Immature natural killer cell (primary cell): ENCODE measurements around the gene CCDC197. TPM values are rescaled to one million over a fixed set of nuclear protein-coding genes. Genes with fewer than 3 reads are reported as not detected.

Experiments used
- DNase-seq, 3 donors: peaks; one replicate each; pipeline ENCODE4 v3.0.0; 2022; ENCODE audit warnings: mixed read lengths in 1 of 3
- H3K27ac Mint-ChIP-seq, 6 donors: one replicate each; pipeline ENCODE4 v1.8.0; 2020; ENCODE audit warnings: mixed read lengths in 6 of 6, mild to moderate bottlenecking in 5 of 6, inconsistent platforms in 4 of 6, moderate library complexity in 3 of 6
- H3K27me3 Mint-ChIP-seq, 3 donors: one replicate each; pipeline ENCODE4 v1.8.0; 2020 to 2021; ENCODE audit warnings: low read depth in 3 of 3, mild to moderate bottlenecking in 3 of 3, mixed read lengths in 3 of 3, moderate library complexity in 3 of 3, inconsistent platforms in 1 of 3
- H3K36me3 Mint-ChIP-seq, 3 donors: one replicate each; pipeline ENCODE4 v1.8.0; 2020; ENCODE audit warnings: mixed read lengths in 3 of 3, inconsistent platforms in 2 of 3, mild to moderate bottlenecking in 2 of 3
- H3K4me1 Mint-ChIP-seq, 2 donors: one replicate each; pipeline ENCODE4 v1.8.0; 2020; ENCODE audit warnings: inconsistent platforms in 2 of 2, mild to moderate bottlenecking in 2 of 2, mixed read lengths in 2 of 2, moderate library complexity in 1 of 2
- H3K4me3 Mint-ChIP-seq, 5 donors: one replicate each; pipeline ENCODE4 v1.8.0; 2020; ENCODE audit warnings: mild to moderate bottlenecking in 5 of 5, mixed read lengths in 5 of 5, inconsistent platforms in 3 of 5, moderate library complexity in 3 of 5
- H3K9me3 Mint-ChIP-seq, 6 donors: one replicate each; pipeline ENCODE4 v1.8.0; 2020; ENCODE audit warnings: mild to moderate bottlenecking in 6 of 6, mixed read lengths in 6 of 6, inconsistent platforms in 4 of 6, moderate library complexity in 3 of 6
- polyA plus RNA-seq, 3 donors: library from polyadenylated mRNA; unstranded; fragments of 300-500 nt; fragmentation: Illumina TruSeq; gene quantifications; one replicate each; pipeline ENCODE4 v1.2.3, GENCODE V29; 2021

CCDC197 gene
- not detected for polyA plus RNA-seq

DNA sequence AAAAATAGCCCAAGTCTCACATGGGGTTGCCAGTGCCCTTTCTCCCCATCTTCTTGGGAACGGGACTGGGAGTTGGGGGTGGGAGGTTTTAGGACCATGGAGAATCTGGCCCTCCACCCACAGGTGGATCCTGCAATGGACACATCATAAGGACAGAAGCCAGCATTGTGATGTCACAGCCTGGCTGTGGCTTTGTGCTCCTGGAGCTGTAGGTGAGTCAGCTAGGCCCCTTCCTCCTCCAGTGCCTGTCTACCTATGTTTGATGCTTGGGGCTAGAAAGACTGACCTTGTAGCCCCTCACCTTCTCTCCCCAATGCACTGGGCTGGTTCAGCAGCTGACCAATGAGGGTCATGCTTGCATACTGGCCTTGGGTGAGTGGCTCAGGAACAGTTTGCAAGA lies at the start of gene CCDC197:
CCDC197 (plus strand) TSS at position 220 of the 400 bp plus-strand sequence. CDS start 831 bp downstream, outside the sequence.
- H3K4me1 Mint-ChIP-seq: no peaks in the 10 kb centered on the region
- no peaks in the 10 kb centered on the region for H3K36me3 Mint-ChIP-seq
- H3K27me3 Mint-ChIP-seq: peaks cover 6 to 10% (median 6%) of the 10 kb centered on the region in 3 donors
- no peaks in the 10 kb centered on the region for H3K9me3 Mint-ChIP-seq
- H3K4me3 Mint-ChIP-seq: no peak within 1 kb of the TSS
- no peak within 1 kb of the TSS for H3K27ac Mint-ChIP-seq
- DNase-seq: no peak

DNA sequence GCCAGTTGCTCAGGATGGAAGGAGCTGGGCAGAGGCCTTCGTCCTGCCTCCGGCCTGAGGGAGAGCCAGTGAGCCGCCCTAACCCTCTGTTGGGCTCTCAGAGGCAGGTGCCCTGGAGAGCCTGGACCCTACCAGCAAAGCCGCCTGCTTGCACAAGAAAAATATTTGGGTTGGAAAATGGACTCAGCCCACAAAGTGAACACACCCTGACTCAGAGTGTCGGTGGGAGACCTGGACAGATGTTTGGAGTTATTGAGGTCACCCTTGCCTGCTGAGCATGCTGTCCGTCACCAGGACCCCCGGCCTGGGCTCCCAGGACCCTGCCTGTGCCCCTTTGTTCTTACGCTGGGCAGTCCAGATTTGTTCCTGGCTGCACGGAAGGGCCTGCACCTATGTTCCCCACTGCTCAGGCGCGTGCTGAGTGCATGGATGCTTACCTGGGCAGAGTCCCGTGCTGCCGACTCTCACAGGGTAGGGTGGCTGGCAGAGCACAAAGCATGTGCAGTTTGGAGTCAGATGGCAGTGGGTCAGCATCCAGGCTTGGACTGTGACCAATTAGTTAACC lies 47.5 kb upstream of the CCDC197 start:
- Mint-ChIP-seq H3K36me3 (peaks cover 7 to 20% (median 11%) of the 10 kb centered on the region in 3 donors), H3K4me3 (no peak overlapping the region), H3K4me1 (peaks cover 10 to 11% of the 10 kb centered on the region in 2 donors), H3K9me3 (no peaks in the 10 kb centered on the region), H3K27ac (peak overlapping the region in 1 of 6 donors; percentile 31), H3K27me3 (peaks cover 0 to 2% (median 0%) of the 10 kb centered on the region in 3 donors)
- DNase-seq: no peak

DNA sequence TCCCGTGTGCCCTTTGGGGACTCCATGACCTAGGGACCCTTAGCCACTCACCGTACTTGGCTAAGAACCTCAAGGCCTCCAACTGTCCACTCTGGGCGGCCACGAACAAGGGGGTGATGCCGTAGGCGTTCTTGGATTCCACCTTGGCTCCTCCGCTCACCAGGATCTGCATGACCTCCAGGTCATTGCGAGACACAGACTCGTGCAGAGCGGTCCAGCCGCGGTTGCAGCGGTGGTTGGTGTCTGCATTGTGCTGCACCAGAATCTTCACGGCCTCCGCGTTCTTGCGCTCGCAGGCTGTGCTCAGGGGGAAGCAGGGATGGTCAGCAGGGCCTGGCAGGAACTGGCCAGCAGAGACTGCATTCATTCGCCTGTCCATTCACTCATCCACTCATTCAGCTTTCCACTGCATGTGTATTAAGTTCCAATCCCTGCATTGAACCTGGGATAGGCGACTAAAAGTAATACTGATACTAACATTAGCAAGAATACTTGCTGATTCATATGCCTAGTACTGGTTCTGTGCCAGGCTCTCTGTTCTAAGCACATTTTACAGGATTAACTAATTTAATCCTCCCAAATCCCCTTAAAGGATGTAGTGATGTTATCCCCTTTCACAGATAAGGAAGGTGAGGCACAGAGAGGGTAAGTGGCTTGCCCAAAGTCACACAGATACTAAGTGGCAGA lies 46.0 kb upstream of the CCDC197 start:
- H3K27ac Mint-ChIP-seq: peak overlapping the region in 2 of 6 donors; percentile 19
- peaks cover 25% of the 10 kb centered on the region in 2 donors for H3K4me1 Mint-ChIP-seq
- H3K36me3 Mint-ChIP-seq: peaks cover 4 to 13% (median 10%) of the 10 kb centered on the region in 3 donors
- H3K9me3 Mint-ChIP-seq: no peaks in the 10 kb centered on the region
- H3K27me3 Mint-ChIP-seq: peaks cover 0 to 4% (median 0%) of the 10 kb centered on the region in 3 donors
- no peak for DNase-seq
- H3K4me3 Mint-ChIP-seq: no peak overlapping the region

DNA sequence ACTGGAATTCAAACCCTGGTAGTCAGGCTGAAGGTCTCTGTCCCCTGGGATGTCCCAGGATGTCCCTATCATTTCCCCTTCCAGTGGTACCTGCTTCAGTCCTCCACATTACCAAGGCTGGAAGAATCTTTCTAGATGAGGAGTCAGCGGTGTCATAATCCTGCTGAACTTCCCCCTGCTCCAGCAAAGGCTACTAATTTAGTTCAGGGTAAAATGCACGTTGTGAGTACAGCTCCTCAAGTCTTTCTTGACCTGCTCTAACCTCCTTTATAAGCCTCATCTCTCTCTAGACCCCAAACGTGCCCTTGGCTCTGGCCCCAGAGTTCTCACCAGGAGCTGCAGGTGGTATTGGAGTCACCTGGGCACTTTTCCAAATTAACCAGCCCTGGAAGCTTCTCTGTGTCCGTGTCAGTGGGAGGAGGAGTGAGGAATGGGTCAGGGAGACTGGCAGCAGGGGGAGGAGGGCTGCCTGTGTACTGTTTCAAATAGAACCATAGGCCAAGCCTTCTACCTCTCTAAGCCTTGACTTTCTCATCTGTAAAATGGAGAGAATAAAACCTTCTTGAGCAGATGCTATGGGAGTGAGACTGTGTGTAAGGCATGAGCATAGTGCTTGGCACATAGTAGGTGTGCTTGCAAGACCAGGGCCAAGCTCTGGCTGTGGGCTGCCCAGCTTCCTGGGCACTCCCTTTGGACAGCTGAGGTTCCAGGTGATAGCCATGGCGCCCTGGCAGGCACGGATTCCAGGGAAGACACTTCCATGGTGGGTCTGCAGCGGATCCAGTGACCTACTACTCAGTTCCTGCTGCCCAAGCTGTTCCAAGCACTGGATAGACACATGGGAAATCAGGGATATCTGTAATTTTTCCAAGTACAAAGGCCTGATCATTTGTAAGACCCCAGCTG lies 45.2 kb upstream of the CCDC197 start:
- Mint-ChIP-seq H3K9me3 (no peaks in the 10 kb centered on the region), H3K27me3 (peaks cover 0 to 7% (median 0%) of the 10 kb centered on the region in 3 donors), H3K27ac (peak overlapping the region in 4 of 6 donors; percentile 23 to 53 (median 34)), H3K36me3 (peaks cover 4 to 9% (median 6%) of the 10 kb centered on the region in 3 donors), H3K4me3 (no peak overlapping the region), H3K4me1 (peaks cover 32 to 33% of the 10 kb centered on the region in 2 donors)
- no peak for DNase-seq

DNA sequence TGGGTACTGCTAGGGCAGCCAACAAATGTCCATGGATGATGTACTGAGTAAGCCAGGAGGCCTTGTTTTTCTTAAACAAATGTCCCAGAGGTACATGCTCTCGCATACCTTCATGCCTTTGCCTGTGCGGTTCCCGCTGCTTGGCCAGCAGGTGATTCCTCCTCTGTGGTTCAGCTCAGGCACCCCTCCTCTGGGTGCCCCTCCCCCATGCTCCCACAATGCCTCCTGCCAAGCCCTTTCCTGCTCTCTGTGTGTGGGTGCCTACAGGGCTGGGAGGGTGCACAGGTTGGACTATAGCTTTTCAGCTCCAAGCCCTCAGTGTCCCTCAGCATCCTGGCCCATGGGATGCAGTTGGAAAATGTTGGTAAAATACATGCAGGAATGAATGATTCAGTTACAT lies 44.3 kb upstream of the CCDC197 start:
- Mint-ChIP-seq H3K27ac (peak overlapping the region in 2 of 6 donors; percentile 4 to 23), H3K4me1 (peaks cover 40 to 41% of the 10 kb centered on the region in 2 donors)

DNA sequence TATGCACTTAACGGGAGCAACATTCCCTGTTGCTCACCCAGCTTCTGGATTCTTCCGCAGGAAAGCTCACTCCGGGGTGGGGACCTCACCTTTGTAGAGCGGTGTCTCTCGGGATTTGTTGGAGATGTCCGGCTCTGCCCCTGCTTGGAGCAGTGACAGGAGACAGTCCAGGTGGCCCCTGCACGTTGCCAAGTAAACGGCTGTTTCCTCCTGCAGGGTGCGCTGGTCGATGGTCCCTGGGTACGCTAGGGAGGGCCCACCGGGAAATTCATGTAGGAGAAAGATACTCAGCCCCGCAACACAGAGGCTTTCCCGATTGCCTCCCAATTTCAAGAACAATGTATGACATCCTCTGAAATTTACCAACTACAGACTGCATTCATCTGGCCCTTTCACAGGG lies 43.8 kb upstream of the CCDC197 start:
- H3K9me3 Mint-ChIP-seq: no peaks in the 10 kb centered on the region
- peaks cover 4 to 7% (median 6%) of the 10 kb centered on the region in 3 donors for H3K36me3 Mint-ChIP-seq
- peaks cover 44 to 45% of the 10 kb centered on the region in 2 donors for H3K4me1 Mint-ChIP-seq
- H3K4me3 Mint-ChIP-seq: no peak overlapping the region
- peak overlapping the region in 3 of 6 donors; percentile 23 to 86 (median 65) for H3K27ac Mint-ChIP-seq
- no peak for DNase-seq
- H3K27me3 Mint-ChIP-seq: peaks cover 0 to 7% (median 3%) of the 10 kb centered on the region in 3 donors

More for the DNA sequence above, 44.3 kb upstream of the CCDC197 start:
- H3K36me3 Mint-ChIP-seq: peaks cover 4 to 7% (median 6%) of the 10 kb centered on the region in 3 donors
- no peaks in the 10 kb centered on the region for H3K9me3 Mint-ChIP-seq
- DNase-seq: no peak
- no peak overlapping the region for H3K4me3 Mint-ChIP-seq
- H3K27me3 Mint-ChIP-seq: peaks cover 0 to 7% (median 3%) of the 10 kb centered on the region in 3 donors

DNA sequence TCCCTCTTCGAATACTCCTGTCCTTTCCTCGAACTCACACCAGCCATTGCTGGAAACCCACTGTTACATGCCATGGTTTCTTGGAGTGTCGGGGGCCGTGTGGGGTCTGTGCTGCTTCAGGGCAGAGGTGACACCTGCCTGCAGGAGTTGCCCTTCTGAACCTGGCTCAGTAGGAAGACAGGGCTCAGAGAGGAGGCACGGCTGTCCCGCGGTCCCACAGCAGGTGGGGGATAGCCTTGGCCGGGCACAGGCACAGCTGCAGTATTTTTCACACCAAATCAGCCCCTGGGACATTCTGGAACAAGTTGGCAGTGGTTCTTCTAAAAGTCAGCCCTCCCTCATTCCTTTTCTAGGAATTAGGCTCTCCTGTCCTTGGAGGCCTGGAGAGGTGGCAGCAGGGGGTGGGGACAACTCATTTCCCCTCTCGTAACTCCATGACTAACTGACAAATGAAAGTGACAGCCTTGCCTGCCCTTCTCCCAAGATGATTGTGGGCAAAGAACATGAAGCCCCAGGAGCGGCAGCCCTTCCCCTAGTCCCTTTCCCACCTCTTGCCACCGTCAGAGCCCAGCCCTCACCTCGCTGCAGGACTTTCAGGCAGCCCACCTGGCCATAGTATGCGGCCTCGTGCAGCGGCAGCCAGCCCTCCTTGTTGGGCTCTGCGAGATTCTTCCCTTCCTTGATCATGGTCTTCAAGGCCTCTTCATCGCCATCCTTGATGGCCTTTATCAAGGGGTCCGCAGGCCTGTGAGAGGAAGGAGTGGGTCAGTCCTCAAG lies 43.2 kb upstream of the CCDC197 start:
- Mint-ChIP-seq H3K4me3 (peak overlapping the region in 2 of 5 donors; percentile 86 to 93), H3K27me3 (peaks cover 0 to 7% (median 3%) of the 10 kb centered on the region in 3 donors), H3K27ac (peak overlapping the region in 5 of 6 donors; percentile 58 to 95 (median 86)), H3K36me3 (peaks cover 4 to 7% (median 6%) of the 10 kb centered on the region in 3 donors), H3K9me3 (no peaks in the 10 kb centered on the region), H3K4me1 (peaks cover 50 to 52% of the 10 kb centered on the region in 2 donors)
- DNase-seq: no peak

DNA sequence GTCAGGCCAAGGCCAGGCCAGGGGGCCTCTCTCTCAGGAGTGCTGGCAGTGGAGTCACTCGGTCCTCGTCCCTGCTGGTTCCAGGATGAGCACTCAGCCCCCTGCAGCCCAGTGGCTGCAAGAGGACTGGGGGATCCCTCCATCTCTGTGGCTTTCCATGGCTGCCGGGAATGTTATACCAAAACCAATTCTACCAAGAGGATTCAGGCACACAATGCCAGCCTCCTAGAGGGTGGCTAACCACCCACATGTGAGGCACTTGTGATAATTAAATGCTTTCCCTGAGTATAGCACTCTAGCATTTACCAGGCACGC lies 42.6 kb upstream of the CCDC197 start:
- no peak for DNase-seq
- peaks cover 5 to 11% (median 5%) of the 10 kb centered on the region in 3 donors for H3K27me3 Mint-ChIP-seq
- H3K4me1 Mint-ChIP-seq: peaks cover 56 to 57% of the 10 kb centered on the region in 2 donors
- H3K4me3 Mint-ChIP-seq: peak overlapping the region; percentile 77 to 93 (median 86)
- peaks cover 4 to 7% (median 6%) of the 10 kb centered on the region in 3 donors for H3K36me3 Mint-ChIP-seq
- peak overlapping the region; percentile 89 to 96 (median 94) for H3K27ac Mint-ChIP-seq
- no peaks in the 10 kb centered on the region for H3K9me3 Mint-ChIP-seq

DNA sequence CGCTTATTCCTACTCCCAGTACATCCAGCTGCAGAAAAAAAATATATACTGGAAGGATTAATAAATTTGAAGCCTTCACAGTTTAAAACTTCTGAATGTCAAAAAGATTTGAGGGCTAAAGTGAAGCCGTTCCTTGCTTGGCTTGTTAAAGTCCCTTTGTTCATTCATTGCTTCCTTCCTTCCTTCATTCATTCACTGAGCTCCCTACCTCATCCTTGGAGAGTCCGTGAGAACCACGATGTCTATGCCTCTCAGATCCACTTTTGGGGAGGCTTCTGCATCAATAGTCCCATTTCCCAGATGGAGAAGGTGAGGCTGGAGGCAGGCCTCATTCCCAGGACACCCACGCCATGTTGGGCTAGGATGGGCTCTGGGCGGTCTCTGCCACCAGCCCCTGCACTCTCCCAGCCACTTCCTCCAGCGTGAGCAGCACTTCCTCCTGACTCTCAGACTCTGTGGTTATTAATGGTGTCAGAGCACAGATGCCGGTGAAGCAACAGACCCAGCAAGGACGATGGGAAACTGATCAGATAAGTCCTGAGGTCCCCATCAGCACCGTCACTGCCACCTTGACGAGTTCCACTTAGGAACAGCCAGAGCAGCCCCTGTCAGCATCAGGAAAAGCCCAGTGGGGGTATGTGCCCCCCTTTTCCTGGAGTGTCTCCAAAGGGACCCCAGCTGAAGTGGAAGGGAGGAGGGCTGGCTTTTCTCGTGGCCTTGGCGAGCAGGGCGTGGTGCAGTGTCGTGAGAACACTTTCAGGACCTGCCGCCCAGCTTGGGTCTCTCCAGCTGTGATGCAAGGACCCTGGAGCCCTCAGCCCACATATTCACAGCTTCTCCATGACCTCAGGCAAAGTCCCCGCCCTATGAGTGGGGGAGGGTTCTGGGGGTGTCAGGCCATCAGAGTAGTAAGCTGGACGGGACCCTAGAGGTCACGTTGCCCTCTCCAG lies 41.9 kb upstream of the CCDC197 start:
- Mint-ChIP-seq H3K4me3 (peak overlapping the region; percentile 77 to 93 (median 86)), H3K27ac (peak overlapping the region; percentile 89 to 96 (median 94)), H3K9me3 (no peaks in the 10 kb centered on the region), H3K27me3 (peaks cover 5 to 12% (median 6%) of the 10 kb centered on the region in 3 donors), H3K4me1 (peaks cover 63 to 64% of the 10 kb centered on the region in 2 donors), H3K36me3 (peaks cover 2 to 6% (median 4%) of the 10 kb centered on the region in 3 donors)
- DNase-seq: peak; percentile 72 to 75 (median 73)

DNA sequence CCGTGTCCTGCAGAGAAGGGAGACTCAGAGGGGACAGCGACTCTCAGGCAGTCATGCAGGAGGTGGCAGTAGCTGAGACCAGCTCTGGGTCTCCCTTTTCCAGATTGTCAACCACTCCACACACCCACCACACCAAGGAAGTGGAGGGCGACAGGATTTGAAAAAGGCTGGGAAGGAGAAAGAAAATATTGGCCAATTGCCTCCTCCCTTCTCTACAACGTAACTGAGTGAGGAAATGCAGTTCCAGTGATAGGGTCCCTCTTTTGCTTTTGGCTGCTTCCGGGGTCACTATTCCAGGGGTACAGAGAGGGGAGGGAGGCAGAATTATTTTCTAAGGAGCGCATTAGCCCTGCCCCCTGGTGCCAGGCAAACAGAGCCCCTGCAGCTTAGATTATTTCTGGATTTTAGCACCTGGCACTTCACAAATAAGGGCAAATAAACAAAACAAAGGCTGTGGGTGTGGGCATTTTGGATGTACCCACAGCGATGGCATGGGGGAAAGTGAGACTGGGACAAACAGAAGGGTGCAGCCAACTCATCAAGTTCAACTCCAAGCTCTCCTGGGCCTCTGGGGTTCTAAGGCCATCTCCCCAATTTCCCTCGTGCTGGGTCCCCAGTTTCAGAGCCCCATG lies 41.1 kb upstream of the CCDC197 start:
- Mint-ChIP-seq H3K4me1 (peaks cover 69 to 71% of the 10 kb centered on the region in 2 donors), H3K36me3 (peaks cover 0 to 4% (median 3%) of the 10 kb centered on the region in 3 donors), H3K9me3 (no peaks in the 10 kb centered on the region), H3K27me3 (peaks cover 5 to 12% (median 6%) of the 10 kb centered on the region in 3 donors), H3K4me3 (peak overlapping the region; percentile 77 to 93 (median 86)), H3K27ac (peak overlapping the region; percentile 89 to 96 (median 94))
- DNase-seq: no peak

DNA sequence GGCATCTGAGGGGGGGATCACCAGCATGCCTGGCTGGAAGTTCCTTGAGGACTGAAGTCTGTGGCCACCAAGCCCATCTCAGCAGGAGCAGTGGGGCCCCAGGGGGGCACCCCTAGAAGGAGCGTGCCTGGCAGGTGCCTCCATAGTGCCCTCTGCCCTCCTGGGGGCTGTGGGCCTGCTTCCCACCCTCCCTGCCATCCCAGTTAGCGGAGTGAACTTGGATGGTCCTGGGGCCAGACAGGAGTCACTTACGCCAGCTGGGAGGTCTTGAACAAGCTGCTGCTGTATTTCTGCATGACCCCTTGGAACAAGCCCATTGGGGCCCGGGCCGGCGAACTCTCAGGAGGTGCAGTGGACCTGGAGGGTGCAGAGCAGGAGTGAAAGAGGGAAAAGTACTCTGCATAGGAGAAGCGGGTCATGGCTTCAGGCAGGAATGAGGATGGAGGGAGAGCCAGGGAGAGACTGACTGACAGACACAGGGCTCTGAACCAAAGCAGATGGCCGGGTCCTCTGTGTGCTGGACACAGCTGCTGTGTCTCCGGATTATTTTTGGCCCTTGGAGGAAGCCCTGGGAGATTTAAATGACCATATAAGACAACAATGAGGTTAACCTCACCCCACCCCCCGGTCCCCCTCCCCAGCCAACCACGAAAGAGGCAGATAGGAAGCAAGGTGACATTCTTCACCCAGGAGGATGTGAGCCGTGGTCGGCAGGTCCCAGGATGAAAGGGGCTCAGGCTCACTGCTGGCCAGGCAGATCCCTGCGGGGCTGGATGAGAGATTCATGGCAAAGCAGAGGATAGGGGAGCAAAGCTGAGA lies 40.4 kb upstream of the CCDC197 start:
- Mint-ChIP-seq H3K27ac (peak overlapping the region; percentile 48 to 96 (median 88)), H3K27me3 (peaks cover 6 to 12% (median 8%) of the 10 kb centered on the region in 3 donors), H3K4me1 (peaks cover 76 to 78% of the 10 kb centered on the region in 2 donors), H3K36me3 (peaks cover 0 to 4% (median 3%) of the 10 kb centered on the region in 3 donors), H3K9me3 (no peaks in the 10 kb centered on the region), H3K4me3 (peak overlapping the region in 4 of 5 donors; percentile 30 to 88 (median 84))
- DNase-seq: no peak
